Measurements from ENCODE around the gene ST3GAL3.

DNA sequence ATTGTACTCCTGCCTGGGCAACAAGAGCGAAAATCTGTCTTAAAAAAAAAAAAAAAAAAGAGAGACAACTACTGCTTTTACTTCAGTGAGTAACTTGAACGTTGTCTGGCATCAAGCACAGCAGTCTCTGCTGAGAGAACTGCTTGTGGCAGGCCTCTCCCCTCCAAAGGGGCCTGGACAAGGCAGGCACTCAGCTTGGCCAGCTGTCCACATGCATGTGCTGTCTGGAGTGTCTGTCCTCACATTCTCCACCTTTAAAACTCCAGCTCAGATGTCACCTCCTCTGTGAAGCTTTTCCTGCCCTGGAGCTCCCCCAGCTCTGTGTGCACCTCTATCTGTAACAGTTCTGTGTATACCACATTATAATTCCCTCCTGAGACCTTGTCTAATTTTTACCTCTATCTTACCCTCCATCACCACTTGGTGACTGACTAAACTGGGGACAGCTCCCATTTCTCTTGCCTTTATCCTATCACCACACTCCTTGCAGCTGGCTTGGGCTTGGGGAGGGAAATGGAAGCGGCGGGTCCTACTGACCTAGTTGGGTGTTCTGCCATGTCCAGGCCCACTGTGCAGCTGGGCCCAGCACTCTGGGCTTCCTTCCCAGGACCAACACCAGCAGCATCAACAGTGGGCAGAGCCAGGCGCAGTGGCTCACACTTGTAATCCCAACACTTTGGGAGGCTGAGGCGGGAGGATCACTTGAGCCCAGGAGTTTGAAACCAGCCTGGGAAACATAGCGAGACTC is 154.8 kb downstream of the ST3GAL3 start:
- TF ChIP-seq YY1 (IDR thresholded peaks at IDR 0.05; ENCODE audit: insufficient read depth, insufficient read length) (no peak), ZNF274 (IDR thresholded peaks at IDR 0.05; ENCODE audit: low read depth, low read length) (no peak)

Measured in NT2/D1 (cell line).